ENCODE data around the gene DCST2. TPM values are rescaled to one million over a fixed set of nuclear protein-coding genes. Genes with fewer than 3 reads are reported as not detected.

Gene DCST2
- total and polyA plus RNA-seq, 2 donors from 2014 or later, result 0.43 to 1.4 TPM

GRCh38 chr1:155012776-155013602 lies 20.6 kb downstream of the DCST2 start:
- Histone ChIP-seq H3K36me3 (ENCODE audit: control insufficient read depth in 2 of 3, insufficient read depth in 3 of 3, low read length in 3 of 3) (no peaks in the 10 kb centered on the region), H3K4me1 (ENCODE audit: control insufficient read depth in 2 of 3, insufficient read depth in 2 of 3, low read depth in 1 of 3, low read length in 3 of 3) (peaks cover 0 to 38% (median 12%) of the 10 kb centered on the region in 3 donors), H3K27me3 (ENCODE audit: control insufficient read depth, insufficient read depth, low read length) (no peaks in the 10 kb centered on the region), H3K9ac (ENCODE audit: low read length in 3 of 3) (no peak overlapping the region), H3K27ac (ENCODE audit: low read depth in 2 of 2, low read length in 2 of 2) (no peak overlapping the region), H3K9me3 (ENCODE audit: control insufficient read depth in 2 of 3, insufficient read depth in 1 of 3, low read length in 3 of 3) (no peaks in the 10 kb centered on the region), H3K4me3 (ENCODE audit: low read length in 3 of 3) (no peak overlapping the region)
- no peak for DNase-seq
- no peak for FAIRE-seq
- no peak for TF ChIP-seq CTCF (IDR thresholded peaks at IDR 0.05; ENCODE audit: borderline replicate concordance, extremely low read depth, insufficient read depth)
- intact Hi-C loops (cut with DNase I), result no loop called here

- Histone ChIP-seq H3K9ac (ENCODE audit: low read length in 3 of 3) (peak overlapping the region in 1 of 3 donors; percentile 40), H3K27me3 (ENCODE audit: control insufficient read depth, insufficient read depth, low read length) (no peaks in the 10 kb centered on the region), H3K4me1 (ENCODE audit: control insufficient read depth in 2 of 3, insufficient read depth in 2 of 3, low read depth in 1 of 3, low read length in 3 of 3) (peaks cover 0 to 40% (median 18%) of the 10 kb centered on the region in 3 donors), H3K9me3 (ENCODE audit: control insufficient read depth in 2 of 3, insufficient read depth in 1 of 3, low read length in 3 of 3) (no peaks in the 10 kb centered on the region), H3K36me3 (ENCODE audit: control insufficient read depth in 2 of 3, insufficient read depth in 3 of 3, low read length in 3 of 3) (no peaks in the 10 kb centered on the region), H3K4me3 (ENCODE audit: low read length in 3 of 3) (no peak overlapping the region), H3K27ac (ENCODE audit: low read depth in 2 of 2, low read length in 2 of 2) (peak overlapping the region; percentile 28 to 63)
- FAIRE-seq (no peak), DNase-seq (peak; percentile 52 to 95 (median 62))
- TF ChIP-seq CTCF (IDR thresholded peaks at IDR 0.05; ENCODE audit: borderline replicate concordance, extremely low read depth, insufficient read depth), result no peak
- intact Hi-C loops (cut with DNase I), result no loop called here
These were observed 21.5 kb downstream of the DCST2 start for GRCh38 chr1:155012026-155012546.

GRCh38 chr1:155011437-155012025 lies 22.1 kb downstream of the DCST2 start:
- no peak for TF ChIP-seq CTCF (IDR thresholded peaks at IDR 0.05; ENCODE audit: borderline replicate concordance, extremely low read depth, insufficient read depth)
- H3K4me3 ChIP-seq (ENCODE audit: low read length in 3 of 3), result no peak overlapping the region
- peaks cover 0 to 41% (median 24%) of the 10 kb centered on the region in 3 donors for H3K4me1 ChIP-seq (ENCODE audit: control insufficient read depth in 2 of 3, insufficient read depth in 2 of 3, low read depth in 1 of 3, low read length in 3 of 3)
- peak in 1 of 5 donors; percentile 72 for DNase-seq
- no peaks in the 10 kb centered on the region for H3K9me3 ChIP-seq (ENCODE audit: control insufficient read depth in 2 of 3, insufficient read depth in 1 of 3, low read length in 3 of 3)
- H3K36me3 ChIP-seq (ENCODE audit: control insufficient read depth in 2 of 3, insufficient read depth in 3 of 3, low read length in 3 of 3), result no peaks in the 10 kb centered on the region
- no peaks in the 10 kb centered on the region for H3K27me3 ChIP-seq (ENCODE audit: control insufficient read depth, insufficient read depth, low read length)
- FAIRE-seq, result no peak
- peak overlapping the region in 1 of 2 donors; percentile 57 for H3K27ac ChIP-seq (ENCODE audit: low read depth in 2 of 2, low read length in 2 of 2)
- no peak overlapping the region for H3K9ac ChIP-seq (ENCODE audit: low read length in 3 of 3)
- intact Hi-C loops (cut with DNase I), result no loop called here
